SK-N-SH (cell line): ENCODE data around the gene DDX17. TPM values are rescaled to one million over a fixed set of nuclear protein-coding genes. Genes with fewer than 3 reads are reported as not detected.
A peak's percentile ranks its signal among the peaks of the same experiment; 100 is the strongest.

Source experiments
- CTCF ChIA-PET: fragments of 300-600, 350-600 bp; formaldehyde crosslinking; extraction: SDS; loops from one replicate; lab custom pipeline; 2021; lab: Yijun Ruan, JAX
- POLR2A ChIA-PET: fragments of 350-600 bp; sonication (Branson Sonifier 250); formaldehyde crosslinking; extraction: SDS; loops from one replicate; lab custom pipeline; 2020; ENCODE audit warnings: antibody characterized with exemption, inconsistent platforms; lab: Yijun Ruan, JAX
- DNase-seq: peaks from one replicate; pipeline ENCODE4 v3.0.0; 2012
- H2AFZ ChIP-seq: fragments of 200-600 bp; sonication (generic); 2 replicates; pipeline ENCODE4 v1.8.1; 2016; ENCODE audit warnings: antibody characterized with exemption, mild to moderate bottlenecking, low read depth
- H3F3A ChIP-seq: fragments of 200-600 bp; sonication (generic); replicated peaks from 2 replicates; pipeline ENCODE3; 2016; ENCODE audit warnings: antibody characterized with exemption, mild to moderate bottlenecking; ENCODE audit not compliant: insufficient read depth
- H3K27ac ChIP-seq, 2 experiments: fragments of 200-500 bp in 1 of 2; fragments of 200-600 bp in 1 of 2; sonication (Bioruptor generic) in 1 of 2; sonication (generic), shearing (Covaris generic) in 1 of 2; 2 replicates each; pipeline versions ENCODE4 v1.5.1 to v1.6.1; 2014 to 2016; ENCODE audit warnings: low read depth in 2 of 2, inconsistent platforms in 1 of 2, low read length in 1 of 2, mild to moderate bottlenecking in 1 of 2, mixed read lengths in 1 of 2
- H3K27me3 ChIP-seq: fragments of 200-600 bp; sonication (generic), shearing (Covaris generic); 2 replicates; pipeline ENCODE4 v1.6.1; 2016; ENCODE audit warnings: mixed run types; ENCODE audit not compliant: insufficient read depth
- H3K36me3 ChIP-seq, 2 experiments: fragments of 200-500 bp in 1 of 2; fragments of 200-600 bp in 1 of 2; sonication (Bioruptor generic) in 1 of 2; sonication (generic) in 1 of 2; replicated peaks in 1 of 2; 2 replicates each; pipeline versions ENCODE3 to v1.5.1; 2014 to 2016; ENCODE audit warnings: low read length in 1 of 2, mild to moderate bottlenecking in 1 of 2; ENCODE audit not compliant: insufficient read depth in 2 of 2, control insufficient read depth in 1 of 2
- H3K4me1 ChIP-seq, 2 experiments: fragments of 200-500 bp in 1 of 2; fragments of 200-600 bp in 1 of 2; sonication (Bioruptor generic) in 1 of 2; sonication (generic), shearing (Covaris generic) in 1 of 2; 2 replicates each; pipeline versions ENCODE4 v1.5.1 to v1.6.1; 2014 to 2016; ENCODE audit warnings: low read depth in 1 of 2, low read length in 1 of 2, mixed run types in 1 of 2; ENCODE audit not compliant: insufficient read depth in 2 of 2, control insufficient read depth in 1 of 2
- H3K4me2 ChIP-seq: fragments of 200-600 bp; sonication (generic), shearing (Covaris generic); 2 replicates; pipeline ENCODE4 v1.6.1; 2017; ENCODE audit warnings: mixed run types
- H3K4me3 ChIP-seq, 2 experiments: fragments of 200-500 bp in 1 of 2; fragments of 200-600 bp in 1 of 2; sonication (Bioruptor generic) in 1 of 2; sonication (generic), shearing (Covaris generic) in 1 of 2; 2 replicates each; pipeline versions ENCODE4 v1.5.1 to v1.8.1; 2014 to 2016; ENCODE audit warnings: low read depth in 2 of 2, inconsistent platforms in 1 of 2, low read length in 1 of 2, mild to moderate bottlenecking in 1 of 2, mixed read lengths in 1 of 2, moderate library complexity in 1 of 2
- H3K79me2 ChIP-seq: fragments of 200-600 bp; sonication (generic); 2 replicates; pipeline ENCODE4 v1.8.1; 2017; ENCODE audit warnings: mild to moderate bottlenecking; ENCODE audit not compliant: insufficient read depth
- H3K9ac ChIP-seq: fragments of 200-600 bp; sonication (generic); 2 replicates; pipeline ENCODE4 v1.6.1; 2017; ENCODE audit warnings: mixed run types
- H3K9me2 ChIP-seq: fragments of 200-600 bp; sonication (generic); 2 replicates; pipeline ENCODE4 v1.6.1; 2017; ENCODE audit warnings: mixed run types
- H3K9me3 ChIP-seq: fragments of 200-600 bp; sonication (generic); 2 replicates; pipeline ENCODE4 v1.6.1; 2017; ENCODE audit warnings: mixed run types, mild to moderate bottlenecking, moderate library complexity
- H4K20me1 ChIP-seq: fragments of 200-600 bp; sonication (generic); 2 replicates; pipeline ENCODE4 v1.6.1; 2017; ENCODE audit warnings: mild to moderate bottlenecking, mixed run types; ENCODE audit not compliant: insufficient read depth
- CTCF ChIP-seq: fragments of 200-600 bp; sonication (generic); IDR thresholded peaks from 2 replicates; pipeline ENCODE4 v1.6.1; 2017; ENCODE audit warnings: antibody characterized with exemption, mild to moderate bottlenecking, moderate library complexity
- GATA2 ChIP-seq: sonication (generic); formaldehyde crosslinking; IDR thresholded peaks from 2 replicates; pipeline ENCODE4 v1.5.0; 2020; ENCODE audit warnings: mild to moderate bottlenecking, missing genetic modification reagents
- MEF2A ChIP-seq: IDR thresholded peaks from 2 replicates; pipeline ENCODE4 v1.4.0; 2012; ENCODE audit warnings: low read depth, borderline replicate concordance
- MXI1 ChIP-seq: IDR thresholded peaks from 2 replicates; pipeline ENCODE4 v1.6.1; 2012; ENCODE audit warnings: mild to moderate bottlenecking, low read depth, low read length, improper control_type of control experiment
- NRF1 ChIP-seq: IDR thresholded peaks from 2 replicates; pipeline ENCODE4 v1.6.1; 2012; ENCODE audit warnings: low read depth, mild to moderate bottlenecking, low read length
- PBX3 ChIP-seq: IDR thresholded peaks from 2 replicates; pipeline ENCODE4; 2012
- POLR2AphosphoS5 ChIP-seq: IDR thresholded peaks from 2 replicates; pipeline ENCODE4 v1.6.1; 2012; ENCODE audit warnings: low read depth, low read length
- RAD21 ChIP-seq: IDR thresholded peaks from 2 replicates; pipeline ENCODE4 v1.6.1; 2012; ENCODE audit warnings: mild to moderate bottlenecking, low read length
- REST ChIP-seq: IDR thresholded peaks from 2 replicates; pipeline ENCODE4 v1.6.1; 2012; ENCODE audit warnings: mild to moderate bottlenecking, low read depth, low read length, moderate library complexity
- RXRA ChIP-seq: IDR thresholded peaks from 2 replicates; pipeline ENCODE4 v1.4.0; 2012; ENCODE audit warnings: low read depth, mild to moderate bottlenecking, borderline replicate concordance
- SIN3A ChIP-seq: IDR thresholded peaks from 2 replicates; pipeline ENCODE4 v1.6.1; 2012; ENCODE audit warnings: low read depth, mild to moderate bottlenecking, low read length, moderate library complexity, borderline replicate concordance
- SMC3 ChIP-seq: IDR thresholded peaks from 2 replicates; pipeline ENCODE4 v1.6.1; 2012; ENCODE audit warnings: low read depth, low read length, improper control_type of control experiment
- TAF1 ChIP-seq: IDR thresholded peaks from 2 replicates; pipeline ENCODE4 v1.6.1; 2012; ENCODE audit warnings: low read depth, mild to moderate bottlenecking, low read length, moderate library complexity, borderline replicate concordance
- TEAD4 ChIP-seq: IDR thresholded peaks from 2 replicates; pipeline ENCODE4 v1.4.0; 2012; ENCODE audit warnings: mild to moderate bottlenecking, borderline replicate concordance; ENCODE audit not compliant: insufficient read depth
- USF2 ChIP-seq: fragments of 150-350 bp; IDR thresholded peaks from 2 replicates; pipeline ENCODE4 v1.6.1; 2017; ENCODE audit warnings: antibody characterized with exemption, low read length, low read depth, borderline replicate concordance
- WGBS: methylation state at CpG from one replicate; pipeline ENCODE4 v1.1.6; 2017; ENCODE audit warnings: low lambda C conversion rate; 5-methylcytosine and 5-hydroxymethylcytosine counted together
- polyA plus RNA-seq, 3 experiments: library from polyadenylated mRNA; depleted of rRNA; stranded (reverse); fragments of >200 nt; gene quantifications; 2 replicates each; pipeline ENCODE4 v1.2.3, GENCODE V29; 2012

The DDX17 gene
- polyA plus RNA-seq, 1 of the 3 experiments (the other 2 are of a cell fraction), result 111 TPM

GRCh38 chr22:38503021-38503420, 3.1 kb downstream of the DDX17 start:
- Histone ChIP-seq H3K4me3 (peak overlapping the region in 1 of 2 experiments; percentile 49; a peak in 1 of 4 replicates), H3K4me2 (peak overlapping the region; percentile 78), H3K9ac (peak overlapping the region; percentile 98; the same call in 1 of the 2 replicates), H3K79me2 (peaks cover 81% of the 10 kb centered on the region), H3K27ac (no peak overlapping the region; a peak in 1 of 4 replicates), H3K4me1 (peaks cover 2 to 9% of the 10 kb centered on the region in 2 experiments; a peak in 3 of 4 replicates), H4K20me1 (peaks cover 61% of the 10 kb centered on the region), H2AFZ (no peak overlapping the region), H3K9me2 (no peaks in the 10 kb centered on the region), H3K9me3 (no peaks in the 10 kb centered on the region), H3K36me3 (peaks cover 24 to 36% of the 10 kb centered on the region in 2 experiments), H3F3A (no peaks in the 10 kb centered on the region), H3K27me3 (no peaks in the 10 kb centered on the region)
- ChIA-PET CTCF (interaction anchor here (1.7 kb wide), 1 partner anchor 451 kb away, joined by 6 read pairs; no protein-coding TSS in a partner anchor), POLR2A (no interaction called here)
- 74% methylated on average over 4 of the region's 4 CpGs for WGBS
- DNase-seq, result no peak
- no peak for TF ChIP-seq MEF2A
- TF ChIP-seq POLR2AphosphoS5, result no peak
- no peak for TF ChIP-seq GATA2
- TF ChIP-seq NRF1, result no peak
- TF ChIP-seq SMC3, result no peak
- no peak for TF ChIP-seq TEAD4
- TF ChIP-seq RXRA, result no peak
- TF ChIP-seq PBX3, result no peak
- TF ChIP-seq SIN3A, result no peak
- no peak for TF ChIP-seq REST
- no peak for TF ChIP-seq TAF1
- no peak for TF ChIP-seq USF2
- no peak for TF ChIP-seq RAD21
- no peak for TF ChIP-seq CTCF
- TF ChIP-seq MXI1, result no peak
